GM23248 (cell line): ENCODE results near the gene KNG1.

Experiments
- EZH2 ChIP-seq: fragments of 200-600 bp; sonication (generic); IDR thresholded peaks from 2 replicates; pipeline ENCODE4 v1.6.1; 2018; ENCODE audit warnings: antibody characterized with exemption, mild to moderate bottlenecking; ENCODE audit not compliant: insufficient read depth, poor library complexity, severe bottlenecking
- EZH2phosphoT487 ChIP-seq: fragments of 200-600 bp; sonication (generic); IDR thresholded peaks from 2 replicates; pipeline ENCODE4 v1.6.1; 2018; ENCODE audit warnings: antibody characterized with exemption, moderate library complexity, mild to moderate bottlenecking, low read depth; ENCODE audit not compliant: insufficient read depth

- TF ChIP-seq EZH2 (no peak), EZH2phosphoT487 (no peak)
Observed at GRCh38 chr3:186696522-186696921, 20.6 kb upstream of the KNG1 start.
